Stimulated activated CD8-positive, alpha-beta memory T cell treated with anti-CD3 and anti-CD28 coated beads, Interleukin-4, amount 100 ng/mL, for 48 hours (primary cell): Measurements from ENCODE around the gene ZNF469.

ENCODE experiments used
- DNase-seq: peaks from one replicate; pipeline ENCODE4 v3.0.0-alpha.2; 2020

ZNF469 gene

GRCh38 chr16:88430524-88431446 lies 48.0 kb downstream of the ZNF469 start:
- peak; percentile 61 for DNase-seq

- DNase-seq: no peak
Measured at GRCh38 chr16:88431651-88432050, 48.9 kb downstream of the ZNF469 start.

GRCh38 chr16:88432174-88432573 lies 49.4 kb downstream of the ZNF469 start:
- no peak for DNase-seq
